Esophagus squamous epithelium (tissue), 5 donors: ENCODE data around the gene ZNF445. TPM values are rescaled to one million over a fixed set of nuclear protein-coding genes. Genes with fewer than 3 reads are reported as not detected.
"Not testable (repeated sequence)": the region's sequence is repeated elsewhere in the genome, so short reads cannot be mapped to it uniquely, and the experiment has no call there.

Experiments used
- DNase-seq: peaks from one replicate; lab custom pipeline; 2025; lab: John Stamatoyannopoulos, UW
- H3K27ac ChIP-seq, 4 donors: fragments of 200-600 bp; sonication (generic); one replicate each; pipeline ENCODE4 v1.5.1; 2016 to 2019; ENCODE audit warnings: mild to moderate bottlenecking in 1 of 4
- H3K27me3 ChIP-seq, 4 donors: fragments of 200-600 bp; sonication (generic); 1 replicate in 3 of 4; 2 replicates in 1 of 4; pipeline versions ENCODE4 v1.5.1 to v1.6.0; 2017 to 2021; ENCODE audit warnings: antibody characterized with exemption in 1 of 4
- H3K36me3 ChIP-seq, 3 donors: fragments of 200-600 bp; sonication (generic); one replicate each; pipeline ENCODE4 v1.5.1; 2016 to 2019
- H3K4me1 ChIP-seq, 3 donors: fragments of 200-600 bp; sonication (generic); one replicate each; pipeline ENCODE4 v1.5.1; 2017 to 2019
- H3K4me3 ChIP-seq, 4 donors: fragments of 200-600 bp; sonication (generic); 1 replicate in 3 of 4; 2 replicates in 1 of 4; pipeline ENCODE4 v1.5.1; 2016 to 2019; ENCODE audit warnings: mild to moderate bottlenecking in 2 of 4, moderate library complexity in 1 of 4
- H3K9me3 ChIP-seq, 3 donors: fragments of 200-600 bp; sonication (generic); one replicate each; pipeline ENCODE4 v1.5.1; 2016 to 2019
- POLR2A ChIP-seq, 4 donors: fragments of 450-650 bp; IDR thresholded peaks; one replicate each; pipeline ENCODE4 v1.6.1; 2017; ENCODE audit warnings: antibody characterized with exemption in 4 of 4, mild to moderate bottlenecking in 4 of 4, moderate library complexity in 3 of 4
- WGBS, 2 donors: methylation state at CpG; one replicate each; pipeline ENCODE4 v1.1.5; 2018; 5-methylcytosine and 5-hydroxymethylcytosine counted together
- intact Hi-C: fragments of 100-400 bp; cut with DNase I; formaldehyde crosslinking; loops from one replicate; pipeline ENCODE4 v1.15.0; 2022
- total RNA-seq, 4 donors: library from RNA; depleted of rRNA; stranded (reverse); fragments of >200 nt; gene quantifications; one replicate each; pipeline ENCODE4 v1.1.0, GENCODE V29; 2016
- TF ChIP-seq, protein P1 (sequence below), 6 experiments: fragments of 450-650 bp in 4 of 6; fragments of 200-600 bp in 2 of 6; sonication (generic) in 2 of 6; IDR thresholded peaks; one replicate each; pipeline ENCODE4 v1.5.1; 2016 to 2019; ENCODE audit warnings: antibody characterized with exemption in 6 of 6, mild to moderate bottlenecking in 4 of 6, moderate library complexity in 4 of 6
- donor health status: DM: yes; HTN: yes; CAD: no.

ZNF445 gene
- total RNA-seq, 4 donors from 2014 or later = 3.2 to 6.9 (median 4.6) TPM

DNA sequence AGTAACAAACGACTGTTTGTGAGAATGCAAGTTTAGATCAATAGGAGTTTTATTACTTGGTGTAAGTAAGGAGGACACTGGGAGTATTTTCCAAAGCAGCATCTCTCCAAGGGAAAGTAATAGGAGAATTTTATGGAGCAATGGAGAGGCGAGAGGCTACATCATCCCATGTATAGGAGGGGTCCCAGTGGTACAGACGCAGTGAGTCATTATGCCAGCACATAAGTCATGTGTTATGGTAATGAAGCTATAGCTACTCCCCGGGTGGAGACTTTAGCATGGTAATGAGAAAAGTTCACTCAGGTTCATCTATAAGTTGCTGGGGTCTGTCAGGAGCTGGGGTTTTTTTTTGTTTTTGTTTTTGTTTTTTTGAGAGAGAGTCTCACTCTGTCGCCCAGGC, 29.5 kb upstream of the ZNF445 start:
- DNase-seq = no peak
- 89 to 94% methylated on average over 5 of the region's 5 CpGs for WGBS, 2 donors
- H3K27ac ChIP-seq = no peak overlapping the region
- H3K4me3 ChIP-seq = no peak overlapping the region
- no peaks in the 10 kb centered on the region for H3K27me3 ChIP-seq
- TF ChIP-seq, protein P1, sequence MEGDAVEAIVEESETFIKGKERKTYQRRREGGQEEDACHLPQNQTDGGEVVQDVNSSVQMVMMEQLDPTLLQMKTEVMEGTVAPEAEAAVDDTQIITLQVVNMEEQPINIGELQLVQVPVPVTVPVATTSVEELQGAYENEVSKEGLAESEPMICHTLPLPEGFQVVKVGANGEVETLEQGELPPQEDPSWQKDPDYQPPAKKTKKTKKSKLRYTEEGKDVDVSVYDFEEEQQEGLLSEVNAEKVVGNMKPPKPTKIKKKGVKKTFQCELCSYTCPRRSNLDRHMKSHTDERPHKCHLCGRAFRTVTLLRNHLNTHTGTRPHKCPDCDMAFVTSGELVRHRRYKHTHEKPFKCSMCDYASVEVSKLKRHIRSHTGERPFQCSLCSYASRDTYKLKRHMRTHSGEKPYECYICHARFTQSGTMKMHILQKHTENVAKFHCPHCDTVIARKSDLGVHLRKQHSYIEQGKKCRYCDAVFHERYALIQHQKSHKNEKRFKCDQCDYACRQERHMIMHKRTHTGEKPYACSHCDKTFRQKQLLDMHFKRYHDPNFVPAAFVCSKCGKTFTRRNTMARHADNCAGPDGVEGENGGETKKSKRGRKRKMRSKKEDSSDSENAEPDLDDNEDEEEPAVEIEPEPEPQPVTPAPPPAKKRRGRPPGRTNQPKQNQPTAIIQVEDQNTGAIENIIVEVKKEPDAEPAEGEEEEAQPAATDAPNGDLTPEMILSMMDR (IDR thresholded peaks at IDR 0.05) = no peak
- TF ChIP-seq POLR2A (IDR thresholded peaks at IDR 0.05) = no peak
- intact Hi-C loops = no loop called here
- peaks cover 0 to 11% (median 4%) of the 10 kb centered on the region in 3 donors for H3K9me3 ChIP-seq
- peaks cover 0 to 26% (median 14%) of the 10 kb centered on the region in 3 donors for H3K4me1 ChIP-seq
- peaks cover 0 to 31% (median 0%) of the 10 kb centered on the region in 3 donors for H3K36me3 ChIP-seq

GRCh38 chr3:44506556-44506955, 29.1 kb upstream of the ZNF445 start:
- Histone ChIP-seq H3K27me3 (no peaks in the 10 kb centered on the region), H3K4me1 (peaks cover 0 to 26% (median 14%) of the 10 kb centered on the region in 3 donors), H3K9me3 (peaks cover 0 to 15% (median 8%) of the 10 kb centered on the region in 3 donors), H3K4me3 (no peak overlapping the region), H3K27ac (no peak overlapping the region), H3K36me3 (peaks cover 0 to 35% (median 0%) of the 10 kb centered on the region in 3 donors)
- 69 to 79% methylated on average over 3 of the region's 3 CpGs for WGBS, 2 donors
- TF ChIP-seq, protein P1 (IDR thresholded peaks at IDR 0.05) = no peak
- no peak for TF ChIP-seq POLR2A (IDR thresholded peaks at IDR 0.05)
- DNase-seq = no peak
- intact Hi-C loops = no loop called here

DNA sequence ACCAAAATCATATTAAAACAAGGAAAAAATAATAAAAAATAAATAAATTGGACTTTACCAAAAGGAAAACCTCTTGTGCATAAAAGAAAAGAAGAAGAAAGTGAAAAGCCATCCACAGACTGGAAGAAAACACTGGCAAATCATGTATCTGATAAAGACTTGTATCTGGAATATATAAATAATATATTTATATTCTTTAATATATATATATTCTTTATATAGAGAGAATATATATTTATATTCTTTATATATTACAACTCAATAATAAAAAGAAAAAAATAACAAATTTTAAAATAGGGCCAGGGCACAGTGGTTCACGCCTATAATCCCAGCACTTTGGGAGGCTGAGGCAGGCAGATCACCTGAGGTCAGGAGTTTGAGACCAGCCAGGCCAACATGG, 27.1 kb upstream of the ZNF445 start:
- intact Hi-C loops = no loop called here
- TF ChIP-seq, protein P1 (IDR thresholded peaks at IDR 0.05) = no peak
- TF ChIP-seq POLR2A (IDR thresholded peaks at IDR 0.05) = no peak
- H3K27me3 ChIP-seq = no peaks in the 10 kb centered on the region
- DNase-seq = no peak
- H3K4me3 ChIP-seq = no peak overlapping the region
- 90 to 95% methylated on average over 1 of the region's 1 CpG for WGBS, 2 donors
- peaks cover 0 to 55% (median 13%) of the 10 kb centered on the region in 3 donors for H3K36me3 ChIP-seq
- H3K4me1 ChIP-seq = peaks cover 0 to 16% (median 9%) of the 10 kb centered on the region in 3 donors
- H3K27ac ChIP-seq = no peak overlapping the region
- peaks cover 0 to 35% (median 25%) of the 10 kb centered on the region in 3 donors for H3K9me3 ChIP-seq

DNA sequence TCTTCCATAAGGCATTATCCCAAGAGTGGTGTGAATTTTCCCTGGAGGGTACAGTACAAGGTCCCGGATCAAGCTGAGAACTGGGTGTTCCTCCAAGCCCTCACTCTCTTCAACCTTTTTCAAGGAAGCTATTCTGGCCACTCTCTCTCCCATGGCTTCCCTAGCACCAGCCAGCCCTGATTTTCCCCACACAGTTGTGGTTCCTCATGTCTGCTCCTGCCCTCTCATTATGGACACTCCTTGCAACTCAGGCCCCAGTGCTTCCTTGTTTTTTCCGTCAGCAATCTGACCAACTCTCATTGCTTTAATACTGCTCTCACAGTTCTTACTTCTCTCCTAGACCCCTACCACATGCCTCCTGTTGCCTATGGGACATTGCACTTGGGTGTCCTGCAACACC, 25.7 kb upstream of the ZNF445 start:
- H3K4me1 ChIP-seq, DNase-seq, intact Hi-C loops, H3K27me3 ChIP-seq, H3K4me3 ChIP-seq, H3K27ac ChIP-seq: not testable (repeated sequence)
- Histone ChIP-seq H3K36me3 (peaks cover 0 to 69% (median 18%) of the 10 kb centered on the region in 3 donors), H3K9me3 (peaks cover 0 to 49% (median 37%) of the 10 kb centered on the region in 3 donors)
- WGBS, 2 donors = 90 to 94% methylated on average over 2 of the region's 2 CpGs

DNA sequence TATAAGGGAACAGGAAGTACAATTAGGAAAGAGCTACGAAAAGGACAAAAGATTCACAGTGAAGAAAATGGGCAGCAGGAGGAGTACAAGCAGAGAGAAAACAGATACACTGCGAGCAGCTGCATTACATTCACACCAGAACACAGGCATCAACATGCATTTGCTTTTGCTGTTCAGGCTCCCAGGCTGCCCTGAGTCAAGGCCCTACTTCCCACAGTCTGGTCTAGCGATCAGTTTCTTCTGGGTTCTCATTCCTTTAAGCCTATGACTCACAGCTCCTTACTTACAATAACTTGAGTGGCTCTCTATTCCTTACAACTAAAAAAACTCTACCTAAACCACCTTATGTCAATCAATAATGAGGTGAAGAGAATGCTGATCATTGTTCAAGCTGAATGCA, 24.5 kb upstream of the ZNF445 start:
- 56 to 77% methylated on average over 3 of the region's 3 CpGs for WGBS, 2 donors

DNA sequence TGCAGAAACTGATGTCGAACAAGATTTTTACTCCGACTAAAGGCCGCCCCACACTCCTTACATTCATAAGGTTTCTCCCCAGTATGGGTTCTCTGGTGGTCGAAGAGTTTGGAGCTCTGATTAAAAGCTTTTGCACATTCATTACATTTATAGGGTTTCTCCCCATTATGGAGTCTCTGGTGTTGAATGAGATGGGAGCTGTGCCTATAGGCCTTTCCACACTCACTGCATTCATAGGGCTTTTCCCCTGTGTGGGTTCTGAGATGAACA, 22.4 kb upstream of the ZNF445 start:
- H3K9me3 ChIP-seq = peaks cover 0 to 79% (median 44%) of the 10 kb centered on the region in 3 donors

More for the DNA sequence above, 24.5 kb upstream of the ZNF445 start:
- Histone ChIP-seq H3K36me3 (peaks cover 0 to 76% (median 18%) of the 10 kb centered on the region in 3 donors), H3K9me3 (peaks cover 0 to 61% (median 44%) of the 10 kb centered on the region in 3 donors), H3K27ac (no peak overlapping the region), H3K27me3 (no peaks in the 10 kb centered on the region), H3K4me1 (no peaks in the 10 kb centered on the region), H3K4me3 (no peak overlapping the region)
- intact Hi-C loops = no loop called here
- DNase-seq = no peak
- no peak for TF ChIP-seq POLR2A (IDR thresholded peaks at IDR 0.05)
- TF ChIP-seq, protein P1 (IDR thresholded peaks at IDR 0.05) = no peak

More for the DNA sequence above, 22.4 kb upstream of the ZNF445 start:
- H3K4me3 ChIP-seq, H3K27ac ChIP-seq, H3K4me1 ChIP-seq, H3K27me3 ChIP-seq, intact Hi-C loops, DNase-seq: not testable (repeated sequence)
- 93 to 100% methylated on average over 4 of the region's 4 CpGs for WGBS, 2 donors
- peaks cover 0 to 72% (median 18%) of the 10 kb centered on the region in 3 donors for H3K36me3 ChIP-seq
